PC-3 (cell line): ENCODE data around the gene RNF157.

Experiments used
- CTCF ChIP-seq: fragments of 300-600 bp; sonication (generic); conservative IDR thresholded peaks from 2 replicates; pipeline ENCODE4 v1.5.1; 2017; ENCODE audit warnings: antibody characterized with exemption, low read depth, mild to moderate bottlenecking, low read length
- EZH2 ChIP-seq: fragments of 300-600 bp; sonication (generic); IDR thresholded peaks from one replicate; pipeline ENCODE4 v1.6.1; 2017; ENCODE audit warnings: antibody characterized with exemption, mild to moderate bottlenecking, low read length; ENCODE audit not compliant: unreplicated experiment
- EZH2phosphoT487 ChIP-seq: fragments of 300-600 bp; sonication (generic); IDR thresholded peaks from 2 replicates; pipeline ENCODE4 v1.6.1; 2018; ENCODE audit warnings: mild to moderate bottlenecking, antibody characterized with exemption, low read length, borderline replicate concordance

GRCh38 chr17:76107509-76107908 is 132.8 kb downstream of the RNF157 start:
- TF ChIP-seq CTCF (peak; percentile 47), EZH2 (no peak), EZH2phosphoT487 (no peak)
